ENCODE measurements around the gene ZCCHC14. TPM values are rescaled to one million over a fixed set of nuclear protein-coding genes. Genes with fewer than 3 reads are reported as not detected.
"Not testable (repeated sequence)": the region's sequence is repeated elsewhere in the genome, so short reads cannot be mapped to it uniquely, and the experiment has no call there.

ZCCHC14 gene
- total RNA-seq, 2 experiments from 2014 or later, result 0.63 to 1.5 TPM

DNA sequence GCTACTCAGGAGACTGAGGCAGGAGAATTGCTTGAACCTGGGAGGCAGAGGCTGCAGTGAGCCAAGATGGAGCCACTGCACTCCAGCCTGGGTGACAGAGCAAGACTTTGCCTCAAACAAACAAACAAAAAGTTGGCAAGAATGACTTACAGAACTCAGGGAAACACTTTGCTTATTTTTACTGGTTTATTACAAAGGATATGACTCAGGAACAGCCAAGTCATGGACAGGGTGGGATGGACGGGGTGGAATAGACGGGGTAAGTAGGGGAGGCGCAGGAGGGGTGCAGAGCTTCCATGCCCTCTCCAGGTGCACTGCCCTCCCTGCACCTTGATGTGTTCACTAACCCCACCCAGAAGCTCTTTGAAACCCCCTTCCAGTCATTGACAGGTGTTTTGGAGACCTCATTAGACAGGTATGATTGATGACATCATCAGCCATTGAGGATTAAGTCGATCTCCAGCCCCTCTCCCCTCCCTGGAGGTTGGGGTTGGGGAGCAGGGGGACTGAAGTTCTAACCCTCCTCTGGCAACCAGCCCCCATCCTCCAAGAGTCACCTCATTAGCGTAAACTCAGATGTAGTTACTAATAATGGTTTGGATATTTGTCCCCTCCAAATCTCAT is 41.3 kb upstream of the ZCCHC14 start:
- H3K27ac Mint-ChIP-seq, result no peak overlapping the region
- CTCF ChIA-PET, result no interaction called here

GRCh38 chr16:87533061-87533460 is 40.2 kb upstream of the ZCCHC14 start:
- CTCF ChIA-PET, result no interaction called here
- H3K4me3 Mint-ChIP-seq, result no peak overlapping the region
- ATAC-seq (no peak), DNase-seq (no peak)
- H3K9me3 Mint-ChIP-seq (ENCODE audit: low read depth), result peaks cover 19% of the 10 kb centered on the region
- no peaks in the 10 kb centered on the region for H3K4me1 Mint-ChIP-seq
- H3K36me3 Mint-ChIP-seq, result no peaks in the 10 kb centered on the region
- peaks cover 31% of the 10 kb centered on the region for H3K27me3 Mint-ChIP-seq
- no peak overlapping the region for H3K27ac Mint-ChIP-seq

More for the DNA sequence above, 41.3 kb upstream of the ZCCHC14 start:
- H3K36me3 Mint-ChIP-seq, result no peaks in the 10 kb centered on the region
- peaks cover 19% of the 10 kb centered on the region for H3K9me3 Mint-ChIP-seq (ENCODE audit: low read depth)
- DNase-seq (no peak), ATAC-seq (no peak)
- H3K4me3 Mint-ChIP-seq, result no peak overlapping the region
- peaks cover 35% of the 10 kb centered on the region for H3K27me3 Mint-ChIP-seq
- peaks cover 3% of the 10 kb centered on the region for H3K4me1 Mint-ChIP-seq

GRCh38 chr16:87531418-87531817 is 38.6 kb upstream of the ZCCHC14 start:
- peaks cover 25% of the 10 kb centered on the region for H3K27me3 Mint-ChIP-seq
- ATAC-seq (no peak), DNase-seq (no peak)
- H3K4me3 Mint-ChIP-seq, result no peak overlapping the region
- CTCF ChIA-PET, result no interaction called here
- H3K36me3 Mint-ChIP-seq, result no peaks in the 10 kb centered on the region
- no peaks in the 10 kb centered on the region for H3K4me1 Mint-ChIP-seq
- no peak overlapping the region for H3K27ac Mint-ChIP-seq
- H3K9me3 Mint-ChIP-seq (ENCODE audit: low read depth), result peaks cover 13% of the 10 kb centered on the region

- ATAC-seq (no peak), DNase-seq (no peak)
- H3K9me3 Mint-ChIP-seq (ENCODE audit: low read depth), result peaks cover 13% of the 10 kb centered on the region
- H3K27me3 Mint-ChIP-seq, result peaks cover 29% of the 10 kb centered on the region
- no peak overlapping the region for H3K27ac Mint-ChIP-seq
- CTCF ChIA-PET, result no interaction called here
- no peaks in the 10 kb centered on the region for H3K4me1 Mint-ChIP-seq
- no peak overlapping the region for H3K4me3 Mint-ChIP-seq
- no peaks in the 10 kb centered on the region for H3K36me3 Mint-ChIP-seq
Observed at GRCh38 chr16:87528690-87529579, 36.1 kb upstream of the ZCCHC14 start.

GRCh38 chr16:87527055-87527724 is 34.4 kb upstream of the ZCCHC14 start:
- no peak for DNase-seq
- Mint-ChIP-seq H3K27me3 (peaks cover 29% of the 10 kb centered on the region), H3K27ac (no peak overlapping the region), H3K4me3 (no peak overlapping the region), H3K4me1 (no peaks in the 10 kb centered on the region), H3K36me3 (no peaks in the 10 kb centered on the region), H3K9me3 (ENCODE audit: low read depth) (peaks cover 4% of the 10 kb centered on the region)
- CTCF ChIA-PET, result no interaction called here
- no peak for ATAC-seq

GRCh38 chr16:87526238-87526947 is 33.6 kb upstream of the ZCCHC14 start:
- H3K36me3 Mint-ChIP-seq, result no peaks in the 10 kb centered on the region
- H3K4me1 Mint-ChIP-seq, result no peaks in the 10 kb centered on the region
- CTCF ChIA-PET, result no interaction called here
- H3K27me3 Mint-ChIP-seq, result peaks cover 34% of the 10 kb centered on the region
- H3K27ac Mint-ChIP-seq, result no peak overlapping the region
- ATAC-seq (no peak), DNase-seq (no peak)
- H3K4me3 Mint-ChIP-seq, result no peak overlapping the region
- H3K9me3 Mint-ChIP-seq (ENCODE audit: low read depth), result peaks cover 4% of the 10 kb centered on the region

- no peak overlapping the region for H3K4me3 Mint-ChIP-seq
- H3K27ac Mint-ChIP-seq, result no peak overlapping the region
- H3K4me1 Mint-ChIP-seq, result no peaks in the 10 kb centered on the region
Observed at GRCh38 chr16:87525352-87525751, 32.5 kb upstream of the ZCCHC14 start.

GRCh38 chr16:87524407-87524806 is 31.6 kb upstream of the ZCCHC14 start:
- Mint-ChIP-seq H3K36me3 (no peaks in the 10 kb centered on the region), H3K9me3 (ENCODE audit: low read depth) (no peaks in the 10 kb centered on the region), H3K4me3 (no peak overlapping the region), H3K27me3 (peaks cover 33% of the 10 kb centered on the region), H3K4me1 (no peaks in the 10 kb centered on the region), H3K27ac (no peak overlapping the region)
- DNase-seq (no peak), ATAC-seq (no peak)
- CTCF ChIA-PET, result no interaction called here

More at GRCh38 chr16:87525352-87525751, 32.5 kb upstream of the ZCCHC14 start:
- no peak for ATAC-seq
- DNase-seq, result no peak
- H3K36me3 Mint-ChIP-seq, result no peaks in the 10 kb centered on the region
- CTCF ChIA-PET, result no interaction called here
- H3K9me3 Mint-ChIP-seq (ENCODE audit: low read depth), result peaks cover 2% of the 10 kb centered on the region
- peaks cover 37% of the 10 kb centered on the region for H3K27me3 Mint-ChIP-seq

- H3K27ac Mint-ChIP-seq; H3K9me3 Mint-ChIP-seq (ENCODE audit: low read depth); DNase-seq; H3K4me3 Mint-ChIP-seq; ATAC-seq; CTCF ChIA-PET; H3K4me1 Mint-ChIP-seq; H3K36me3 Mint-ChIP-seq: not testable (repeated sequence)
- peaks cover 31% of the 10 kb centered on the region for H3K27me3 Mint-ChIP-seq
Observed at GRCh38 chr16:87523605-87524004, 30.8 kb upstream of the ZCCHC14 start.

DNA sequence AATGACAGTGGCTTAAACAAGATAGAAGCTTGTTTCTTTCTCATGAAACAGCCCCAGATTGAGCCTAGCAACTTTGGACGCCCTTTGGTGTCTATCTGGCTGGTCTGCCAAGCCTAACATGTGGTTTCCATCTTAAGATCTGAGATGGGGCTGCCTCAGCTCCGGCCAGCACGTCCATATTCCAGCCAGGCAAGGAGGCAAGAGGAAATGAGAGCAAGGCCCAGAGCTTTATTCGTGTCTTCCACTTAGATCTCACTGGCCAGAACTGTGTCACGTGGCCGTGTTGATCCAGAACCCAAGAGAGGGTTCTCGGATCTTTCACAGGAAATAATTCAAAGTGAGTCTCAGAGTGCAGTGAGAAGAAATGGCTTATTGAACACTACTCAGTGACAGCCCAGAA is 28.9 kb upstream of the ZCCHC14 start:
- ATAC-seq; H3K9me3 Mint-ChIP-seq (ENCODE audit: low read depth); H3K27ac Mint-ChIP-seq; DNase-seq; H3K36me3 Mint-ChIP-seq; H3K4me3 Mint-ChIP-seq; H3K4me1 Mint-ChIP-seq; CTCF ChIA-PET: not testable (repeated sequence)
- H3K27me3 Mint-ChIP-seq, result peaks cover 27% of the 10 kb centered on the region

- H3K4me1 Mint-ChIP-seq, CTCF ChIA-PET, ATAC-seq: not testable (repeated sequence)
Observed at GRCh38 chr16:87519170-87519569, 26.3 kb upstream of the ZCCHC14 start.

DNA sequence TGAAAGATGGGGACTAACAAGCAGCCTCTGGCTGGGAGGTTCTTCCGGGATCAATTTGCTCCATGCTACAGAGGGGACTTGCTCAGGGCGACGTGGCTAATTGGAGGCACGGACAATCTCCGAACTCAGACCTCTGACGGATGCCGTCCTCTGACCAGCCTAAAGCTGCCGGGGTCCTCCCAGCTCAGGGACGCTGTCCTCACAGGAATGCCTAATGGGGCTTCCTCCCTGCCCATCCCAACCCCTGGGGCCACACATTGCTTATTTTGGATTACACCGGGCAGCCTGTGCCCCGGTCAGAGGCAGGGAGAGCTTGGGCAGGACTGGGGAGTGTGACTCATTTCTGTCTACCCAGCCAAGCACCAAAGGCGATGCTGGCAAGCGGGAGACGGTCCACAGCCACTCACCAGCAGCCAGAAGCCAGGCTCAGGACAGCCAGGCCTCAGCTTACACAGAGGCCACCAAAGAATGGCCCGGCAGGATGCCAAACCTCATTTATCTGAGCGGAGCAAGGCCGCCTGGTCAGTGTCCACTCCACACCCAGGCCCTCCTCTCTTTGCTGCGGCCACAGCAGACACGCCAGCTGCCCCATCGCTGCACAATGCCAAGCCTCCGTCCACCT is 25.7 kb upstream of the ZCCHC14 start:
- H3K4me3 Mint-ChIP-seq; CTCF ChIA-PET; ATAC-seq; H3K9me3 Mint-ChIP-seq (ENCODE audit: low read depth); H3K36me3 Mint-ChIP-seq; H3K4me1 Mint-ChIP-seq; H3K27ac Mint-ChIP-seq; DNase-seq: not testable (repeated sequence)
- H3K27me3 Mint-ChIP-seq, result peaks cover 16% of the 10 kb centered on the region

More at GRCh38 chr16:87519170-87519569, 26.3 kb upstream of the ZCCHC14 start:
- H3K27me3 Mint-ChIP-seq, result peaks cover 16% of the 10 kb centered on the region
- H3K9me3 Mint-ChIP-seq (ENCODE audit: low read depth); H3K4me3 Mint-ChIP-seq; H3K27ac Mint-ChIP-seq; DNase-seq; H3K36me3 Mint-ChIP-seq: not testable (repeated sequence)
